ENCODE measurements around the gene CTRB1. TPM values are rescaled to one million over a fixed set of nuclear protein-coding genes. Genes with fewer than 3 reads are reported as not detected.

Gene CTRB1
- total RNA-seq, 6 donors from 2014 or later = 5.1 to 11.3 TPM; not detected in 4

- no peak for TF ChIP-seq CTCF (IDR thresholded peaks at IDR 0.05)
- no peak for TF ChIP-seq POLR2A (IDR thresholded peaks at IDR 0.05)
- no peak for TF ChIP-seq POLR2AphosphoS5 (IDR thresholded peaks at IDR 0.05)
- no peak for TF ChIP-seq EP300 (IDR thresholded peaks at IDR 0.05)
- Histone ChIP-seq H3K27ac (no peak overlapping the region), H3K9me3 (no peaks in the 10 kb centered on the region), H3K4me3 (no peak overlapping the region), H3K36me3 (no peaks in the 10 kb centered on the region), H3K27me3 (no peaks in the 10 kb centered on the region), H3K4me1 (peaks cover 0 to 6% (median 1%) of the 10 kb centered on the region in 4 donors)
- peak in 1 of 2 donors; percentile 6 for DNase-seq
- WGBS, 2 donors = 89 to 92% methylated on average over 8 of the region's 9 CpGs
- no peak for ATAC-seq (ENCODE audit: low FRiP score in 2 of 2)
Measured at GRCh38 chr16:75196836-75197235, 22.0 kb upstream of the CTRB1 start.

DNA sequence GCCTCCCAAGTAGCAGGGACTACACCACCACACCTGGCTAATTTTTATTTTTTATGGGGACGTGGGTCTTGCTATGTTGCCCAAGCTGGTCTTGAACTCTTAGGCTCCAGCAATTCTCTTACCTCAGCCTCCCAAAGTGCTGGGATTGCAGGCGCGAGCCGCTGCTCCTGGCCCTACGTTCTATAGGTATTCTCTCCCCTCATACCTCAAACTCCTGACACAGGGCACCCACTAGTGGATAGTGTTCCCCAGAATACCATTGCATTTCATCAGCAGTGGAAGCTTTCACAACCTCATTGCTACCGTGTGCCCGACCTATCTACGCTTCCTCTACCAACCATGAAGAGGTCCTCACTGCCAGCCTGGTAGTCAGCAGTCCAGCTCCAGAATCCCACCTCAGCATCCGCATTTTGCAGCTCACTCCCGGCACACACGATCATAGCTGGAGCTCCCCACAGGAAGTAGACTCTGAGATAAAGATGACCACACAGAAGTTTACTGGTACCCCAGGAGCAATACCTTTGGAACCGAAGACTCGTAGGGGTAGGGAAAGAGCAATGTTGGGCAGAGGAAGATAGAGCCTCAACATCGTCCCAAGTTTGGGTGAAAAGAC lies 21.2 kb upstream of the CTRB1 start:
- no peak overlapping the region for H3K27ac ChIP-seq
- no peaks in the 10 kb centered on the region for H3K36me3 ChIP-seq
- no peak overlapping the region for H3K4me3 ChIP-seq
- peaks cover 0 to 6% (median 1%) of the 10 kb centered on the region in 4 donors for H3K4me1 ChIP-seq
- TF ChIP-seq POLR2A (IDR thresholded peaks at IDR 0.05) (no peak), POLR2AphosphoS5 (IDR thresholded peaks at IDR 0.05) (no peak), CTCF (IDR thresholded peaks at IDR 0.05) (no peak), EP300 (IDR thresholded peaks at IDR 0.05) (no peak)
- DNase-seq (peak in 1 of 2 donors; percentile 7), ATAC-seq (ENCODE audit: low FRiP score in 2 of 2) (no peak)
- no peaks in the 10 kb centered on the region for H3K27me3 ChIP-seq
- WGBS, 2 donors = 41 to 55% methylated on average over 14 of the region's 14 CpGs
- H3K9me3 ChIP-seq = no peaks in the 10 kb centered on the region

DNA sequence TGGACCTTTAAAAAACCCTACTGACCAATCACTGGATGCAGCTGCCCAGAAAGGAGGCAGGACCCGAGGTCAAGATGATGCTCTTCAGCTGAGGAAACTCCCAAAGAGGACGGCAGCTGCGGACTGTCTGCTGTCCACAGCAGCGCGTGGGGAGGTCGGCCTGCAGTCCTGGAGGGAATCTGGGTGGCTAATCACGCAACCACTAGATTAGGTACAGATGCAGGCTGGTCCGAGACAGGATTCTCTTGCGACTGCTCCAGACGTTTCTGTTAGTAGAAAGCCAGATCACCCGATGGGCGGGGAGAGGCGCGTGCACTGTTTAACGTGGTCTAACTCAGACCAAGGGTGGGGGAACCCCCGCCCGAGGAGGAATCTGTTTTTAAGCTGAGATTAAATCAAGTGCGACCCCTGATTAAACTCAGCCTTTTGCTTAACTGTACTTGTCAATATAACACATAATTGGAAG lies 20.6 kb upstream of the CTRB1 start:
- no peak overlapping the region for H3K27ac ChIP-seq
- H3K4me1 ChIP-seq = peaks cover 0 to 6% (median 1%) of the 10 kb centered on the region in 4 donors
- peak in 1 of 2 donors; percentile 13 for DNase-seq
- no peaks in the 10 kb centered on the region for H3K9me3 ChIP-seq
- H3K36me3 ChIP-seq = no peaks in the 10 kb centered on the region
- no peaks in the 10 kb centered on the region for H3K27me3 ChIP-seq
- TF ChIP-seq POLR2AphosphoS5 (IDR thresholded peaks at IDR 0.05) (no peak), EP300 (IDR thresholded peaks at IDR 0.05) (no peak), CTCF (IDR thresholded peaks at IDR 0.05) (no peak), POLR2A (IDR thresholded peaks at IDR 0.05) (no peak)
- ATAC-seq (ENCODE audit: low FRiP score in 2 of 2) = peak in 1 of 2 donors; percentile 45
- H3K4me3 ChIP-seq = no peak overlapping the region
- 43 to 55% methylated on average over 13 to 17 of the region's 18 CpGs for WGBS, 2 donors

DNA sequence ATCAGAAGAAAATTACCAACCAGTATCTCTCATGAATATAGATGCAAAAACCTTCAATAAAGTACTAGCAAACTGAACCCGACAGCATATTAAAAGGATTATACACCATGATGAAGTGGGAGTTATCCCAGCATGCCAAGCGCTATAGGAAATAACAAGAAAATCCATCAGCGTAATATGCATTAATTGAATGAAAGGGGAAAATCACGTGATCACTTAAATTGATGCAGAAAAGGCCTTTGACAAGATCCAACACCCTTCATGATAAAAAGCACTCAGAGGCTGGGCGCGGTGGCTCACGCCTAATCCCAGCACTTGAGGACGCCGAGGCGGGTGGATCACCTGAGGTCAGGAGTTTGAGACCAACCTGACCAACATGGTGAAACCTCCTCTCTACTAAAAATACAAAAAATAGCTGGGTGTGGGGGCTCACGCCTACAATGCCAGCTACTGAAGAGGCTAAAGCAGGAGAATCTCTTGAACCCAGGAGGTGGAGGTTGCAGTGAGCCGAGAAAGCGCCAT lies 16.7 kb upstream of the CTRB1 start:
- H3K27ac ChIP-seq = no peak overlapping the region
- H3K4me3 ChIP-seq = no peak overlapping the region
- peak in 1 of 2 donors; percentile 10 for DNase-seq
- no peaks in the 10 kb centered on the region for H3K27me3 ChIP-seq
- 87 to 92% methylated on average over 13 of the region's 13 CpGs for WGBS, 2 donors
- TF ChIP-seq EP300 (IDR thresholded peaks at IDR 0.05) = no peak
- no peak for TF ChIP-seq POLR2AphosphoS5 (IDR thresholded peaks at IDR 0.05)
- TF ChIP-seq POLR2A (IDR thresholded peaks at IDR 0.05) = no peak
- TF ChIP-seq CTCF (IDR thresholded peaks at IDR 0.05) = no peak
- H3K4me1 ChIP-seq = peaks cover 0 to 6% (median 1%) of the 10 kb centered on the region in 4 donors
- no peaks in the 10 kb centered on the region for H3K36me3 ChIP-seq
- H3K9me3 ChIP-seq = no peaks in the 10 kb centered on the region
- ATAC-seq (ENCODE audit: low FRiP score in 2 of 2) = no peak

Data from upper lobe of left lung (tissue), 6 donors.